Upper lobe of left lung (tissue), 6 donors: ENCODE results near the gene AKAP11. TPM values are rescaled to one million over a fixed set of nuclear protein-coding genes. Genes with fewer than 3 reads are reported as not detected.
A peak's percentile ranks its signal among the peaks of the same experiment; 100 is the strongest.

Source experiments
- ATAC-seq, 2 donors: fragments of 200-7000 bp; cut with Tn5 transposase; one replicate each; pipeline ENCODE4 v1.9.1; 2022; ENCODE audit warnings: mild to moderate bottlenecking in 2 of 2, moderate library complexity in 2 of 2; ENCODE audit not compliant: low FRiP score in 2 of 2
- DNase-seq, 2 donors: peaks; one replicate each; pipeline ENCODE4 v3.0.0-alpha.2; 2019 to 2020
- H3K27ac ChIP-seq, 4 donors: fragments of 200-600 bp; sonication (generic); one replicate each; pipeline ENCODE4 v1.5.1; 2016 to 2019
- H3K27me3 ChIP-seq, 4 donors: fragments of 200-600 bp; sonication (generic); one replicate each; pipeline ENCODE4 v1.5.1; 2017 to 2019
- H3K36me3 ChIP-seq, 4 donors: fragments of 200-600 bp; sonication (generic); one replicate each; pipeline ENCODE4 v1.5.1; 2016 to 2019
- H3K4me1 ChIP-seq, 4 donors: fragments of 200-600 bp; sonication (generic); one replicate each; pipeline ENCODE4 v1.5.1; 2018 to 2019
- H3K4me3 ChIP-seq, 4 donors: fragments of 200-600 bp; sonication (generic); one replicate each; pipeline ENCODE4 v1.5.1; 2017 to 2019; ENCODE audit warnings: mild to moderate bottlenecking in 2 of 4, moderate library complexity in 1 of 4
- H3K9me3 ChIP-seq, 4 donors: fragments of 200-600 bp; sonication (generic); one replicate each; pipeline ENCODE4 v1.5.1; 2018 to 2019
- CTCF ChIP-seq, 6 experiments: fragments of 450-650 bp in 4 of 6; fragments of 200-600 bp in 2 of 6; sonication (generic) in 2 of 6; IDR thresholded peaks; one replicate each; pipeline ENCODE4 v1.5.1; 2016 to 2019; ENCODE audit warnings: antibody characterized with exemption in 6 of 6
- EP300 ChIP-seq, 4 donors: sonication (generic); formaldehyde crosslinking; IDR thresholded peaks; one replicate each; pipeline ENCODE4 v1.5.1; 2017; ENCODE audit warnings: antibody characterized with exemption in 4 of 4, control low read depth in 2 of 4
- POLR2A ChIP-seq, 4 donors: fragments of 450-650 bp; IDR thresholded peaks; one replicate each; pipeline ENCODE4 v1.5.1; 2016 to 2017; ENCODE audit warnings: antibody characterized with exemption in 4 of 4, mild to moderate bottlenecking in 2 of 4
- POLR2AphosphoS5 ChIP-seq, 2 donors: sonication (generic); formaldehyde crosslinking; IDR thresholded peaks; one replicate each; pipeline ENCODE4 v1.5.1; 2017; ENCODE audit warnings: antibody characterized with exemption in 2 of 2
- WGBS, 2 donors: methylation state at CpG; one replicate each; pipeline ENCODE4 v1.1.5; 2017 to 2018; 5-methylcytosine and 5-hydroxymethylcytosine counted together
- total RNA-seq, 6 donors: library from RNA; depleted of rRNA in 4 of 6; stranded (reverse); fragments of >200 nt in 4 of 6; gene quantifications; one replicate each; pipeline versions ENCODE4 v1.1.0 to v1.2.1, GENCODE V29; 2016 to 2021
- donor health status: DM: no; HTN: no; CAD: no; lungs with moderate emphysema.
- donor health status: DM: no; HTN: yes; CAD: no; lungs with severe emphysema.

The AKAP11 gene
- total RNA-seq, 6 donors from 2014 or later = 22.8 to 72.2 (median 25.9) TPM

GRCh38 chr13:42276683-42277082 lies 4.7 kb downstream of the AKAP11 start:
- 72 to 73% methylated on average over 3 of the region's 3 CpGs for WGBS, 2 donors
- DNase-seq (no peak), ATAC-seq (no peak)

GRCh38 chr13:42277618-42278276 lies 5.8 kb downstream of the AKAP11 start:
- Histone ChIP-seq H3K9me3 (no peaks in the 10 kb centered on the region), H3K36me3 (no peaks in the 10 kb centered on the region), H3K27ac (no peak overlapping the region), H3K27me3 (no peaks in the 10 kb centered on the region), H3K4me3 (no peak overlapping the region), H3K4me1 (peaks cover 10 to 30% (median 16%) of the 10 kb centered on the region in 4 donors)
- no peak for ATAC-seq
- no peak for DNase-seq
- WGBS, 2 donors = 90 to 91% methylated on average over 7 of the region's 7 CpGs
- TF ChIP-seq POLR2AphosphoS5 (IDR thresholded peaks at IDR 0.05) = no peak

More at GRCh38 chr13:42276683-42277082, 4.7 kb downstream of the AKAP11 start:
- H3K36me3 ChIP-seq = no peaks in the 10 kb centered on the region
- H3K27ac ChIP-seq = no peak overlapping the region
- no peaks in the 10 kb centered on the region for H3K27me3 ChIP-seq
- H3K9me3 ChIP-seq = no peaks in the 10 kb centered on the region
- TF ChIP-seq EP300 (IDR thresholded peaks at IDR 0.05) (no peak), POLR2A (IDR thresholded peaks at IDR 0.05) (no peak), CTCF (IDR thresholded peaks at IDR 0.05) (no peak)
- peaks cover 12 to 33% (median 19%) of the 10 kb centered on the region in 4 donors for H3K4me1 ChIP-seq
- H3K4me3 ChIP-seq = no peak overlapping the region

- H3K4me1 ChIP-seq = peaks cover 0 to 29% (median 14%) of the 10 kb centered on the region in 4 donors
- no peak overlapping the region for H3K4me3 ChIP-seq
- H3K27me3 ChIP-seq = no peaks in the 10 kb centered on the region
- ATAC-seq (no peak), DNase-seq (no peak)
- no peaks in the 10 kb centered on the region for H3K9me3 ChIP-seq
- TF ChIP-seq CTCF (IDR thresholded peaks at IDR 0.05) = no peak
- TF ChIP-seq POLR2A (IDR thresholded peaks at IDR 0.05) = no peak
- TF ChIP-seq POLR2AphosphoS5 (IDR thresholded peaks at IDR 0.05) = no peak
- TF ChIP-seq EP300 (IDR thresholded peaks at IDR 0.05) = no peak
- H3K27ac ChIP-seq = no peak overlapping the region
- no peaks in the 10 kb centered on the region for H3K36me3 ChIP-seq
- 66 to 70% methylated on average over 6 of the region's 6 CpGs for WGBS, 2 donors
These were observed 7.1 kb downstream of the AKAP11 start for GRCh38 chr13:42279080-42279479.

GRCh38 chr13:42279986-42280385 lies 8.0 kb downstream of the AKAP11 start:
- DNase-seq (no peak), ATAC-seq (no peak)
- TF ChIP-seq POLR2A (IDR thresholded peaks at IDR 0.05) (no peak), CTCF (IDR thresholded peaks at IDR 0.05) (no peak), EP300 (IDR thresholded peaks at IDR 0.05) (no peak), POLR2AphosphoS5 (IDR thresholded peaks at IDR 0.05) (no peak)
- no peaks in the 10 kb centered on the region for H3K9me3 ChIP-seq
- H3K27ac ChIP-seq = peak overlapping the region in 1 of 4 donors; percentile 30
- no peaks in the 10 kb centered on the region for H3K36me3 ChIP-seq
- H3K4me1 ChIP-seq = peaks cover 0 to 31% (median 10%) of the 10 kb centered on the region in 4 donors
- no peaks in the 10 kb centered on the region for H3K27me3 ChIP-seq
- WGBS, 2 donors = 32 to 35% methylated on average over 1 of the region's 1 CpG
- no peak overlapping the region for H3K4me3 ChIP-seq

- peaks cover 0 to 31% (median 9%) of the 10 kb centered on the region in 4 donors for H3K4me1 ChIP-seq
- DNase-seq (no peak), ATAC-seq (no peak)
- peak overlapping the region in 1 of 4 donors; percentile 30 for H3K27ac ChIP-seq
- H3K9me3 ChIP-seq = no peaks in the 10 kb centered on the region
- no peak overlapping the region for H3K4me3 ChIP-seq
- H3K36me3 ChIP-seq = no peaks in the 10 kb centered on the region
- 80 to 82% methylated on average over 2 of the region's 2 CpGs for WGBS, 2 donors
- no peaks in the 10 kb centered on the region for H3K27me3 ChIP-seq
- TF ChIP-seq POLR2A (IDR thresholded peaks at IDR 0.05) (no peak), CTCF (IDR thresholded peaks at IDR 0.05) (no peak), POLR2AphosphoS5 (IDR thresholded peaks at IDR 0.05) (no peak), EP300 (IDR thresholded peaks at IDR 0.05) (no peak)
These were observed 8.6 kb downstream of the AKAP11 start for GRCh38 chr13:42280537-42280936.
